ENCODE data around the gene RYR2. TPM values are rescaled to one million over a fixed set of nuclear protein-coding genes. Genes with fewer than 3 reads are reported as not detected.

Gene RYR2
- total and polyA plus RNA-seq, 9 of the 15 experiments (the other 6 are each of a cell fraction or from before 2014, with no cell fraction given) = 0.03 to 0.42 (median 0.14) TPM

DNA sequence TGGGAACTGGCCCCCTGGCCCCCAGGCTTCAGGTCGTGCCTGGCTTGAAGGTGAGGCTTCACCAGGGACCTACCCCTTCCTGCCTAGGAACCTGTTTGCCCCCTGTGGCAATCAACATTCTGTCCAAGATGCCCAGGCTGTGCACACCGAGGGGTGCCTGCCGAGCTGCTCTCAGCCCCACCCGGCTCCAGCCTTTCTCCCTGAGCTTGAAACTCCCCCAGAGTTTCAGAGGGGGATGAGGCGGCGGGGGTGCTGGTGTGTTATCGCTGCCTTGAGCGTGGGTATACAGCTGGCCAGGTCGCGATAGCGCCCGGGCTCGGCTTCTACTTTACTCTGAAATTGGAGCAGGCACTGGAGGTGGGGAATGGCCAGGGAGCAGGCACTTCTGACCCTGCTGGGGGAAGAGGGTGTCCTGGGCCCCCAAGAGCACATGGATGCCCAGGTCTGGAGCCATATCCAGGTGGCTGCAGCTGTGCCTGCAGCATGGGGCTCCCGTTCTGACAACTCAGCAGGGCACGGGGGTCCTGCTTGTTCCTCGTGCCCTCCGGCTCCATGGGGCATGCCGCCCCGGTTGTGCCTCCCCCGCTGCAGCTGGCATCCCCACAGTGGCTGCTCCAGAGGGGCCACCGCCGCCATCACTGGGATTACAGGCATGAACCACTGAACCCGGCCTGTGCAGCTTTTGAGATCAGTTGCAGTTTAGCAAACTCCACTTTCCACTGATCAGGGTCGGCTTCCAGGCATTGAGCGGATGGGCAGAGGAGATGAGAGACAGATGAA is 29.8 kb downstream of the RYR2 start (continued):
- TF ChIP-seq, protein P1, sequence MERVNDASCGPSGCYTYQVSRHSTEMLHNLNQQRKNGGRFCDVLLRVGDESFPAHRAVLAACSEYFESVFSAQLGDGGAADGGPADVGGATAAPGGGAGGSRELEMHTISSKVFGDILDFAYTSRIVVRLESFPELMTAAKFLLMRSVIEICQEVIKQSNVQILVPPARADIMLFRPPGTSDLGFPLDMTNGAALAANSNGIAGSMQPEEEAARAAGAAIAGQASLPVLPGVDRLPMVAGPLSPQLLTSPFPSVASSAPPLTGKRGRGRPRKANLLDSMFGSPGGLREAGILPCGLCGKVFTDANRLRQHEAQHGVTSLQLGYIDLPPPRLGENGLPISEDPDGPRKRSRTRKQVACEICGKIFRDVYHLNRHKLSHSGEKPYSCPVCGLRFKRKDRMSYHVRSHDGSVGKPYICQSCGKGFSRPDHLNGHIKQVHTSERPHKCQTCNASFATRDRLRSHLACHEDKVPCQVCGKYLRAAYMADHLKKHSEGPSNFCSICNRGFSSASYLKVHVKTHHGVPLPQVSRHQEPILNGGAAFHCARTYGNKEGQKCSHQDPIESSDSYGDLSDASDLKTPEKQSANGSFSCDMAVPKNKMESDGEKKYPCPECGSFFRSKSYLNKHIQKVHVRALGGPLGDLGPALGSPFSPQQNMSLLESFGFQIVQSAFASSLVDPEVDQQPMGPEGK (CRISPR knock-in tag; IDR thresholded peaks at IDR 0.05; ENCODE audit: borderline replicate concordance) = no peak
- no peak for TF ChIP-seq SAP30 (IDR thresholded peaks at IDR 0.05; ENCODE audit: borderline replicate concordance, insufficient read depth, low read depth, low read length, poor library complexity, severe bottlenecking)
- TF ChIP-seq ZNF57 (CRISPR knock-in tag; IDR thresholded peaks at IDR 0.05) = no peak
- TF ChIP-seq YBX1 (IDR thresholded peaks at IDR 0.05) = no peak
- no peak for TF ChIP-seq BCOR (IDR thresholded peaks at IDR 0.05)

DNA sequence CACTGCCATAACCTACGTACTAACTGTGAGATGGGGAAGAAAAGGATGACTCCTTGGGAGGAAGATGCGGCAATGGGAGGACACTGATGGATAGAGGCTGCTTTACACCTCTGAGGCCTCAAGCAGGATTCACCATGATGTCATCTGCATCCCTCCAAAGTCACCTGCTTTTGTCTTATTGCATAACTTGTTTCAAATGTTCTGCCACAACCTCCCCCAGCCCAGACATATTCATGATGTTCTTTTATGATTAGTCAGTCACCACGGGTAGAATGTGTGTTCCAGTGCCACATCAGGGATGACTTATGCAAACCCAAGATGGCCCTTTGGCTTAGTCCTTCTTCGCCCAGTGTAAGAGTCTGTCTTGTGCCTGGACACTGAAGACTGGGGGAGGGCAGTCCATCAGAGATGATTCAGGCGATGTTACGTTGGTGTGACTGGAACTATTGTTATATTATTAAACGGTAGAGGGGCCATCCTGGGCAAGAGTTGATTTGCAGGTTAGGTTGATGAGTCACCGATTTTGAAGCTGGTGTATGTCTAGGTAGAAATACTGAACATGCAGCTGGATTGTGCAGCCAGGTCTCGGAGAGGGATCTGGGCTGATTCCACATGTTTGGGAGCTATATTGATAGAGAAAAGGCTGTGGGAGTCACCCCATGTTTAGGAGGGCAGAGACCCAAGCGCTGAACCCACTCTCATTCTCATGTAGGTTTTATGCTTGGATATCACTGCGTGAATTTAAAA is 32.6 kb downstream of the RYR2 start:
- Histone ChIP-seq H3K36me3 (ENCODE audit: control insufficient read depth, insufficient read depth, low read length) (no peaks in the 10 kb centered on the region), H3K27me3 (ENCODE audit: control insufficient read depth in 2 of 2, insufficient read depth in 2 of 2, low read length in 2 of 2) (peaks cover 7 to 23% of the 10 kb centered on the region in 2 experiments; a peak in 3 of 5 replicates), H3K4me1 (replicated peaks in 1 of 2; ENCODE audit: control insufficient read depth in 2 of 2, insufficient read depth in 2 of 2, low read length in 2 of 2) (peaks cover 0 to 7% of the 10 kb centered on the region in 2 experiments; a peak in 2 of 5 replicates), H3K9me3 (replicated peaks; ENCODE audit: control insufficient read depth, insufficient read depth, low read depth, low read length) (no peaks in the 10 kb centered on the region), H2AFZ (ENCODE audit: low read depth, low read length) (peak overlapping the region; percentile 49), H3K4me2 (ENCODE audit: insufficient read depth, low read length) (peak overlapping the region; percentile 3; the same call in 1 of the 2 replicates), H4K20me1 (replicated peaks; ENCODE audit: control insufficient read depth, insufficient read depth, low read length) (no peaks in the 10 kb centered on the region), H3K79me2 (ENCODE audit: control insufficient read depth, insufficient read depth, low read length) (no peaks in the 10 kb centered on the region), H3K9me1 (ENCODE audit: control insufficient read depth, insufficient read depth, low read length) (no peaks in the 10 kb centered on the region), H3K27ac (ENCODE audit: extremely low read depth, low read depth, low read length) (no peak overlapping the region), H3K4me3 (no peak overlapping the region), H3K9ac (ENCODE audit: insufficient read depth in 1 of 2, low read depth in 2 of 2, low read length in 2 of 2) (no peak overlapping the region)
- BruUV-seq (replicated peaks) = no TSS peak
- DNase-seq (ENCODE audit: extremely low read depth in 1 of 4, low spot score in 3 of 4) (no peak), ATAC-seq (no peak; the same call in 2 of the 3 replicates), FAIRE-seq (no peak)
- intact Hi-C loops (cut with micrococcal nuclease) (no loop called here), in situ Hi-C loops (cut with MboI) (no loop called here)
- ChIA-PET POLR2A (interaction anchor here (0.7 kb wide), 1 partner anchor 94 kb away, joined by 4 read pairs; no protein-coding TSS in a partner anchor), CTCF (ENCODE audit: low intra/inter-chr PET ratio) (no interaction called here)
- 5% methylated on average over 11 of the region's 11 CpGs for WGBS (ENCODE audit: insufficient coverage, low coverage, missing lambda C conversion rate)
- TF ChIP-seq MEF2A (IDR thresholded peaks at IDR 0.05; ENCODE audit: control insufficient read depth, low read depth, low read length) (no peak), FOXK1 (CRISPR knock-in tag; IDR thresholded peaks at IDR 0.05; ENCODE audit: borderline replicate concordance) (no peak), ZFX (CRISPR knock-in tag; IDR thresholded peaks at IDR 0.05) (no peak), BRD4 (IDR thresholded peaks at IDR 0.05) (no peak), ZNF57 (CRISPR knock-in tag; IDR thresholded peaks at IDR 0.05) (no peak), NFATC3 (IDR thresholded peaks at IDR 0.05) (no peak), ERF (CRISPR knock-in tag; IDR thresholded peaks at IDR 0.05) (no peak)
- TF ChIP-seq, protein P2, sequence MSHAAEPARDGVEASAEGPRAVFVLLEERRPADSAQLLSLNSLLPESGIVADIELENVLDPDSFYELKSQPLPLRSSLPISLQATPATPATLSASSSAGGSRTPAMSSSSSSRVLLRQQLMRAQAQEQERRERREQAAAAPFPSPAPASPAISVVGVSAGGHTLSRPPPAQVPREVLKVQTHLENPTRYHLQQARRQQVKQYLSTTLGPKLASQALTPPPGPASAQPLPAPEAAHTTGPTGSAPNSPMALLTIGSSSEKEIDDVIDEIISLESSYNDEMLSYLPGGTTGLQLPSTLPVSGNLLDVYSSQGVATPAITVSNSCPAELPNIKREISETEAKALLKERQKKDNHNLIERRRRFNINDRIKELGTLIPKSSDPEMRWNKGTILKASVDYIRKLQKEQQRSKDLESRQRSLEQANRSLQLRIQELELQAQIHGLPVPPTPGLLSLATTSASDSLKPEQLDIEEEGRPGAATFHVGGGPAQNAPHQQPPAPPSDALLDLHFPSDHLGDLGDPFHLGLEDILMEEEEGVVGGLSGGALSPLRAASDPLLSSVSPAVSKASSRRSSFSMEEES (CRISPR knock-in tag; IDR thresholded peaks at IDR 0.05) = no peak
- TF ChIP-seq, protein P3, sequence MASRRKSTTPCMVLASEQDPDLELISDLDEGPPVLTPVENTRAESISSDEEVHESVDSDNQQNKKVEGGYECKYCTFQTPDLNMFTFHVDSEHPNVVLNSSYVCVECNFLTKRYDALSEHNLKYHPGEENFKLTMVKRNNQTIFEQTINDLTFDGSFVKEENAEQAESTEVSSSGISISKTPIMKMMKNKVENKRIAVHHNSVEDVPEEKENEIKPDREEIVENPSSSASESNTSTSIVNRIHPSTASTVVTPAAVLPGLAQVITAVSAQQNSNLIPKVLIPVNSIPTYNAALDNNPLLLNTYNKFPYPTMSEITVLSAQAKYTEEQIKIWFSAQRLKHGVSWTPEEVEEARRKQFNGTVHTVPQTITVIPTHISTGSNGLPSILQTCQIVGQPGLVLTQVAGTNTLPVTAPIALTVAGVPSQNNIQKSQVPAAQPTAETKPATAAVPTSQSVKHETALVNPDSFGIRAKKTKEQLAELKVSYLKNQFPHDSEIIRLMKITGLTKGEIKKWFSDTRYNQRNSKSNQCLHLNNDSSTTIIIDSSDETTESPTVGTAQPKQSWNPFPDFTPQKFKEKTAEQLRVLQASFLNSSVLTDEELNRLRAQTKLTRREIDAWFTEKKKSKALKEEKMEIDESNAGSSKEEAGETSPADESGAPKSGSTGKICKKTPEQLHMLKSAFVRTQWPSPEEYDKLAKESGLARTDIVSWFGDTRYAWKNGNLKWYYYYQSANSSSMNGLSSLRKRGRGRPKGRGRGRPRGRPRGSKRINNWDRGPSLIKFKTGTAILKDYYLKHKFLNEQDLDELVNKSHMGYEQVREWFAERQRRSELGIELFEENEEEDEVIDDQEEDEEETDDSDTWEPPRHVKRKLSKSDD (conservative IDR thresholded peaks at IDR 0.05; ENCODE audit: low read length) = no peak
